Omental fat pad (tissue), 4 donors: ENCODE results near the gene ZMIZ1. TPM values are rescaled to one million over a fixed set of nuclear protein-coding genes. Genes with fewer than 3 reads are reported as not detected.

Experiments
- ATAC-seq: fragments of 150-250 bp; one replicate; pipeline ENCODE4 v1.9.1; 2016; ENCODE audit warnings: mild to moderate bottlenecking, moderate library complexity; ENCODE audit not compliant: low FRiP score
- DNase-seq: peaks from one replicate; pipeline ENCODE4 v3.0.0-alpha.2; 2019; ENCODE audit warnings: low spot score
- CTCF ChIP-seq, 3 donors: fragments of 450-650 bp; IDR thresholded peaks; one replicate each; pipeline ENCODE4 v1.5.1; 2016 to 2017; ENCODE audit warnings: antibody characterized with exemption in 3 of 3, mild to moderate bottlenecking in 3 of 3, moderate library complexity in 2 of 3
- total RNA-seq, 4 donors: library from RNA; depleted of rRNA; stranded (reverse); fragments of >200 nt; gene quantifications; one replicate each; pipeline ENCODE4 v1.1.0, GENCODE V29; 2016

ZMIZ1 gene
- total RNA-seq, 4 donors from 2014 or later, result 24.2 to 64.8 (median 43.1) TPM

DNA sequence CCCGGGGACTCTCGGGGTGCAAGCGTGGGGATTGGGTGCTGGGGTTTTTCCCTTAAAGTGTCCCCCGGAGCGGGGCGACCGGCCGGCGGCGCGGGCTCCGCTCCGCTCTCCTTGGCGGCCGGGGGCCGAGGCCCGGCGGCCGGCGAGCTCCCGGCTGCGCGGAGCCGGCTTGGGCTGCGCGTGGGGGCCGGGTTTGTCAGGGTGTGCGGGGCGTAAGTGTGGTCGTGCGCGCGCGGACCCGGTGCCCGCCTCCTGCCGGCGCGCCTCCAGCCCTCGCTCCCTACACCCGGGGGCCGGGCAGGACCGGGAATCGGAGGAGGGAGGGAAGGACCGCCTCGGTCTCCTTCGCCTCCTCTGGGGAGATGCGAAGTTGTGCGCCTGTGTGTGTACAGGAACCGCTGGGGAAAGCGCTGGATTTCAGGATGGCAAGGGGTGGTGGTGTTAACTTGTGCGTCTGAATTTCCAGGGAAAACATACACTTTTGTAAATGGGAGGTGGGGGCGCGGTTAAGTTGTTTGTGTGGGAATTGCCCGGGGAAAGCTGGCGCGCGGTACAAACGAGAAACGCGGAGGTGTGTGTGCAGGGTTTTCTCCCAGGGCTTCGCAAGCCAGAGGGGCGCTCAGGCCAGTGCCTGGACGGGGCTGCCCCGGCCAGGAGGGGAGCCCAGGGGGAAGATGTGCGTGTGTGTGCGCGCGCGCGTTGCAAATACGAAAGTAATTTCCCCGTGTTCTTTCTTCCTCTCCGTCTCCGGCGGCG lies 737 bp downstream of the ZMIZ1 start:
- no peak for TF ChIP-seq CTCF (IDR thresholded peaks at IDR 0.05)
- DNase-seq (no peak), ATAC-seq (no peak)

GRCh38 chr10:79070081-79070605 lies 1.4 kb downstream of the ZMIZ1 start:
- TF ChIP-seq CTCF (IDR thresholded peaks at IDR 0.05), result no peak
- ATAC-seq (no peak), DNase-seq (no peak)

GRCh38 chr10:79070606-79071395 lies 2.0 kb downstream of the ZMIZ1 start:
- TF ChIP-seq CTCF (IDR thresholded peaks at IDR 0.05), result peak in 1 of 3 donors; percentile 19
- DNase-seq (peak; percentile 65), ATAC-seq (peak; percentile 73)

DNA sequence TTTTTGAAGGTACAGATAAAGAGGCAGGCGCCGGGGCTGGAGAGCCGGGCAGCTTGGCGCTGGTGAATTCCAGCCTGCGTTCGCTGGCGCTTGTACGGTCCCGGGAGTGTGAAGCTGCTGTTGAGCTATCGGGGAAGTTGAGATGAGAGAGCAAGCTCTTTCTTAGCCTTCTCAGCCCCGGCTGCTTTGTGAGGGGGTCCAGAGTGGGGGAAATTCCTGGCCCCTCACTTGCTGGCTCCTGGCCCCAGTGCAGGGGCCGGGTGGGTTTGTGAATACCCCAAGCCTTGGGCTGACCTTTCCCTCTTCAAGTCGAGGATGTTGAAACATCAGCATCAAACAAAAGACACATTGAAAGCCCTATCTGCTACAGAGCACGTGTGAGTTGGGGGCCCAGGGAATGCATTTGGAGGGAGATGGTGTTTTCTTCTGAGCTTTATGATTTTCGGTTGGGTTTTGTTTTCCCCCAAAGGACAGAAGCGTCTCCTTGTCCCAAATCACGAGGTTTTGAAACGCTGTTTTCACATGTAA lies 2.7 kb downstream of the ZMIZ1 start:
- no peak for TF ChIP-seq CTCF (IDR thresholded peaks at IDR 0.05)
- ATAC-seq (no peak), DNase-seq (no peak)

DNA sequence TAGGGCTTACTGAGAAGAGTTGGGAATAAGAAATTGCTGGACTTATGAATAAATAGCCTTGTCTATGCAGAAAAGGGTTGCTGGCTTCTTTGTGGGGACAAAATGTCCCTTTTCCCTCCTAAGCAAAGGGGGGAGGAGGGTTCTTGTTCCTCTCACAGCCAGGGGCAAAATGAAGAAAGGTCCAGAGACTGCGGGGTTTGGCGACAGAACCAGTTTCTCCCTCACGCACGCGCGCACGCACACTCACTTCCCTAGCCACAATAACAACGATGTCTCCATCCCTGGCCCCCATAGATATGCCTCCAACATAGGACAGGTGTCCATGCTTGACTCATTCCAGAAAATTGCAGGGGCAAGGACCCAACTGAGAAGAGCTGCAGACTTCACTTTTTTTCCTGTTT lies 3.3 kb downstream of the ZMIZ1 start:
- ATAC-seq (no peak), DNase-seq (no peak)
- no peak for TF ChIP-seq CTCF (IDR thresholded peaks at IDR 0.05)

DNA sequence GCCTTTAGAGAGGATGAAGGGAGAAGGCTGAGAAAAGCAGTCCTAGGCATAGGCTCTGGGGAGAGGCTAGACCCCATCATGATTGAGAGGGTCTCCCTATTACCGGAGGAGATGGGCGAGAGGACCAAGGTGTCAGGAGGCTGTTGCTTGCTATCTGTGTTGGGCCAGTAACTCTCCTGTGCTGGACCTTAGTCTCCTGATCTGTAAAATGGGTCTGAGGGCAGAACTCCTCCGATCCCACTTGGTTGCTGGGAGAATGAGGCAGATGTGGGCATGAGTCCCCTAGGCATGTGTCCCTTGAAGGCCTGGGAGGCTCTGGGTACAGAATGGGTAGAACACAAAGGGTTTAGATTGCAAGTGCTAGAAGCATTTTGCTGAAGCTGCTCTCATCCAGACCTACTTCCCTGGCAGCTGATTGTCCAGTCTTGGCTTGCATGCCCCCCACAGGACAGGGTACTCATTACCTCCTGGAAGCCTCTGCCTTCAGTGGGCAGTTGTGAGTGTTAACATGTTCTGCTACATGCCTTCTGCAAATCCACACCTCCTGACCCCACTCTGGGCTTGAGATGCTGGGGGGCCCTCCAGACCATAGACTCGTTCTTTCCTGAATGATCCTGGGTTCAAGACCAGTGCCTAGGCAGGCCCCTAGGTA lies 4.4 kb downstream of the ZMIZ1 start:
- no peak for TF ChIP-seq CTCF (IDR thresholded peaks at IDR 0.05)
- no peak for DNase-seq
- no peak for ATAC-seq
